ENCODE data around the gene TRIM67.
A peak's percentile ranks its signal among the peaks of the same experiment; 100 is the strongest.
"Not testable (repeated sequence)": the region's sequence is repeated elsewhere in the genome, so short reads cannot be mapped to it uniquely, and the experiment has no call there.

Gene TRIM67

GRCh38 chr1:231211005-231211857 lies 49.4 kb downstream of the TRIM67 start:
- Histone ChIP-seq H3K9ac (ENCODE audit: low read length) (peak overlapping the region; percentile 56), H3K9me3 (ENCODE audit: control insufficient read depth, low read length) (no peaks in the 10 kb centered on the region), H3K4me3 (ENCODE audit: low read length) (peak overlapping the region; percentile 80), H3K4me1 (ENCODE audit: control insufficient read depth, insufficient read depth, low read length) (peaks cover 2% of the 10 kb centered on the region), H3K27me3 (replicated peaks; ENCODE audit: control insufficient read depth, insufficient read depth, low read length) (peaks cover 29% of the 10 kb centered on the region), H3K36me3 (ENCODE audit: control insufficient read depth, insufficient read depth, low read length, severe bottlenecking) (no peaks in the 10 kb centered on the region)
- DNase-seq (ENCODE audit: low read depth): peak; percentile 88

- not testable (repeated sequence) for H3K9me3 ChIP-seq (ENCODE audit: control insufficient read depth, low read length); DNase-seq (ENCODE audit: low read depth); H3K4me1 ChIP-seq (ENCODE audit: control insufficient read depth, insufficient read depth, low read length); H3K9ac ChIP-seq (ENCODE audit: low read length); H3K36me3 ChIP-seq (ENCODE audit: control insufficient read depth, insufficient read depth, low read length, severe bottlenecking); H3K4me3 ChIP-seq (ENCODE audit: low read length)
- peaks cover 30% of the 10 kb centered on the region for H3K27me3 ChIP-seq (replicated peaks; ENCODE audit: control insufficient read depth, insufficient read depth, low read length)
Measured at GRCh38 chr1:231212301-231212700, 50.4 kb downstream of the TRIM67 start.

GRCh38 chr1:231213831-231214573 lies 52.1 kb downstream of the TRIM67 start:
- Histone ChIP-seq H3K9ac (ENCODE audit: low read length) (no peak overlapping the region), H3K27me3 (replicated peaks; ENCODE audit: control insufficient read depth, insufficient read depth, low read length) (peaks cover 46% of the 10 kb centered on the region), H3K36me3 (ENCODE audit: control insufficient read depth, insufficient read depth, low read length, severe bottlenecking) (no peaks in the 10 kb centered on the region), H3K4me3 (ENCODE audit: low read length) (no peak overlapping the region), H3K4me1 (ENCODE audit: control insufficient read depth, insufficient read depth, low read length) (peaks cover 2% of the 10 kb centered on the region), H3K9me3 (ENCODE audit: control insufficient read depth, low read length) (no peaks in the 10 kb centered on the region)
- no peak for DNase-seq (ENCODE audit: low read depth)

GRCh38 chr1:231214918-231215680 lies 53.2 kb downstream of the TRIM67 start:
- Histone ChIP-seq H3K4me1 (ENCODE audit: control insufficient read depth, insufficient read depth, low read length) (peaks cover 2% of the 10 kb centered on the region), H3K4me3 (ENCODE audit: low read length) (no peak overlapping the region), H3K36me3 (ENCODE audit: control insufficient read depth, insufficient read depth, low read length, severe bottlenecking) (no peaks in the 10 kb centered on the region), H3K27me3 (replicated peaks; ENCODE audit: control insufficient read depth, insufficient read depth, low read length) (peaks cover 47% of the 10 kb centered on the region), H3K9ac (ENCODE audit: low read length) (no peak overlapping the region), H3K9me3 (ENCODE audit: control insufficient read depth, low read length) (no peaks in the 10 kb centered on the region)
- DNase-seq (ENCODE audit: low read depth): no peak

- no peak overlapping the region for H3K4me3 ChIP-seq (ENCODE audit: low read length)
- H3K4me1 ChIP-seq (ENCODE audit: control insufficient read depth, insufficient read depth, low read length): peaks cover 2% of the 10 kb centered on the region
- no peaks in the 10 kb centered on the region for H3K36me3 ChIP-seq (ENCODE audit: control insufficient read depth, insufficient read depth, low read length, severe bottlenecking)
- no peak for DNase-seq (ENCODE audit: low read depth)
- H3K9ac ChIP-seq (ENCODE audit: low read length): no peak overlapping the region
- no peaks in the 10 kb centered on the region for H3K9me3 ChIP-seq (ENCODE audit: control insufficient read depth, low read length)
- H3K27me3 ChIP-seq (replicated peaks; ENCODE audit: control insufficient read depth, insufficient read depth, low read length): peaks cover 47% of the 10 kb centered on the region
Measured at GRCh38 chr1:231215681-231216385, 54.0 kb downstream of the TRIM67 start.

GRCh38 chr1:231216498-231216897 lies 54.6 kb downstream of the TRIM67 start:
- Histone ChIP-seq H3K36me3 (ENCODE audit: control insufficient read depth, insufficient read depth, low read length, severe bottlenecking) (no peaks in the 10 kb centered on the region), H3K9ac (ENCODE audit: low read length) (no peak overlapping the region), H3K9me3 (ENCODE audit: control insufficient read depth, low read length) (no peaks in the 10 kb centered on the region), H3K27me3 (replicated peaks; ENCODE audit: control insufficient read depth, insufficient read depth, low read length) (peaks cover 47% of the 10 kb centered on the region), H3K4me3 (ENCODE audit: low read length) (no peak overlapping the region), H3K4me1 (ENCODE audit: control insufficient read depth, insufficient read depth, low read length) (peaks cover 1% of the 10 kb centered on the region)
- no peak for DNase-seq (ENCODE audit: low read depth)

GRCh38 chr1:231217056-231217455 lies 55.2 kb downstream of the TRIM67 start:
- Histone ChIP-seq H3K36me3 (ENCODE audit: control insufficient read depth, insufficient read depth, low read length, severe bottlenecking) (no peaks in the 10 kb centered on the region), H3K27me3 (replicated peaks; ENCODE audit: control insufficient read depth, insufficient read depth, low read length) (peaks cover 47% of the 10 kb centered on the region), H3K4me1 (ENCODE audit: control insufficient read depth, insufficient read depth, low read length) (no peaks in the 10 kb centered on the region), H3K9me3 (ENCODE audit: control insufficient read depth, low read length) (no peaks in the 10 kb centered on the region), H3K9ac (ENCODE audit: low read length) (no peak overlapping the region), H3K4me3 (ENCODE audit: low read length) (no peak overlapping the region)
- no peak for DNase-seq (ENCODE audit: low read depth)

GRCh38 chr1:231218078-231218477 lies 56.2 kb downstream of the TRIM67 start:
- DNase-seq (ENCODE audit: low read depth): no peak
- Histone ChIP-seq H3K4me1 (ENCODE audit: control insufficient read depth, insufficient read depth, low read length) (no peaks in the 10 kb centered on the region), H3K9ac (ENCODE audit: low read length) (no peak overlapping the region), H3K9me3 (ENCODE audit: control insufficient read depth, low read length) (no peaks in the 10 kb centered on the region), H3K4me3 (ENCODE audit: low read length) (no peak overlapping the region), H3K27me3 (replicated peaks; ENCODE audit: control insufficient read depth, insufficient read depth, low read length) (peaks cover 41% of the 10 kb centered on the region), H3K36me3 (ENCODE audit: control insufficient read depth, insufficient read depth, low read length, severe bottlenecking) (peaks cover 5% of the 10 kb centered on the region)

GRCh38 chr1:231219422-231220401 lies 57.9 kb downstream of the TRIM67 start:
- H3K36me3 ChIP-seq (ENCODE audit: control insufficient read depth, insufficient read depth, low read length, severe bottlenecking): peaks cover 18% of the 10 kb centered on the region
- no peaks in the 10 kb centered on the region for H3K4me1 ChIP-seq (ENCODE audit: control insufficient read depth, insufficient read depth, low read length)
- no peak for DNase-seq (ENCODE audit: low read depth)
- H3K9me3 ChIP-seq (ENCODE audit: control insufficient read depth, low read length): no peaks in the 10 kb centered on the region
- no peak overlapping the region for H3K4me3 ChIP-seq (ENCODE audit: low read length)
- peaks cover 33% of the 10 kb centered on the region for H3K27me3 ChIP-seq (replicated peaks; ENCODE audit: control insufficient read depth, insufficient read depth, low read length)
- H3K9ac ChIP-seq (ENCODE audit: low read length): no peak overlapping the region

- H3K36me3 ChIP-seq (ENCODE audit: control insufficient read depth, insufficient read depth, low read length, severe bottlenecking): peaks cover 29% of the 10 kb centered on the region
- peaks cover 22% of the 10 kb centered on the region for H3K27me3 ChIP-seq (replicated peaks; ENCODE audit: control insufficient read depth, insufficient read depth, low read length)
- no peaks in the 10 kb centered on the region for H3K4me1 ChIP-seq (ENCODE audit: control insufficient read depth, insufficient read depth, low read length)
- no peak for DNase-seq (ENCODE audit: low read depth)
- H3K9ac ChIP-seq (ENCODE audit: low read length): no peak overlapping the region
- no peaks in the 10 kb centered on the region for H3K9me3 ChIP-seq (ENCODE audit: control insufficient read depth, low read length)
- H3K4me3 ChIP-seq (ENCODE audit: low read length): no peak overlapping the region
Measured at GRCh38 chr1:231220801-231221200, 58.9 kb downstream of the TRIM67 start.

All from adipocyte (in vitro differentiated cells).